IMR-90 (cell line): ENCODE measurements around the gene DGKB. TPM values are rescaled to one million over a fixed set of nuclear protein-coding genes. Genes with fewer than 3 reads are reported as not detected.

Experiments
- ATAC-seq: fragments of 200-7000 bp; cut with Tn5 transposase; 2 replicates; pipeline ENCODE4 v1.9.1; 2020; ENCODE audit warnings: low read depth, mild to moderate bottlenecking, moderate library complexity
- BruUV-seq: library from RNA; stranded (reverse); fragments of 400-500 nt; replicated peaks from 2 replicates; lab custom pipeline; 2021; lab: Mats Ljungman, UMichigan
- CTCF ChIA-PET: fragments of 300-600 bp; formaldehyde crosslinking; extraction: SDS; loops from one replicate; lab custom pipeline; 2021; ENCODE audit warnings: antibody characterized with exemption; lab: Yijun Ruan, JAX
- POLR2A ChIA-PET: fragments of 300-600 bp; sonication (Branson Sonifier 250); formaldehyde crosslinking; loops from one replicate; lab custom pipeline; 2022; ENCODE audit warnings: antibody characterized with exemption; ENCODE audit not compliant: unreplicated experiment; lab: Charles Lee
- DNase-seq: peaks from one replicate; pipeline ENCODE4 v3.0.0; 2013
- H2AFZ ChIP-seq: replicated peaks from 2 replicates; pipeline ENCODE3; 2013; ENCODE audit warnings: low read length, mild to moderate bottlenecking; ENCODE audit not compliant: poor library complexity
- H2AK5ac ChIP-seq: 2 replicates; pipeline ENCODE4 v1.6.1; 2013; ENCODE audit warnings: low read depth, low read length, inconsistent platforms
- H2AK9ac ChIP-seq: replicated peaks from 2 replicates; pipeline ENCODE3; 2013; ENCODE audit warnings: mild to moderate bottlenecking, low read depth, low read length, moderate library complexity; ENCODE audit not compliant: poor library complexity
- H2BK120ac ChIP-seq: 2 replicates; pipeline ENCODE4 v1.6.1; 2013; ENCODE audit warnings: low read depth, low read length, inconsistent platforms
- H2BK15ac ChIP-seq: 3 replicates; pipeline ENCODE4 v1.6.1; 2013; ENCODE audit warnings: low read depth, low read length, inconsistent platforms
- H2BK20ac ChIP-seq: 2 replicates; pipeline ENCODE4 v1.6.1; 2013; ENCODE audit warnings: low read depth, mild to moderate bottlenecking, inconsistent platforms, low read length, moderate library complexity
- H2BK5ac ChIP-seq: 2 replicates; pipeline ENCODE4 v1.6.1; 2013; ENCODE audit warnings: mild to moderate bottlenecking, low read depth, low read length, inconsistent platforms; ENCODE audit not compliant: poor library complexity, severe bottlenecking
- H3K14ac ChIP-seq: replicated peaks from 2 replicates; pipeline ENCODE4 v1.6.1; 2013; ENCODE audit warnings: low read depth, low read length, inconsistent platforms
- H3K18ac ChIP-seq: 2 replicates; pipeline ENCODE4 v1.6.1; 2013; ENCODE audit warnings: low read depth, low read length, control low read depth
- H3K23ac ChIP-seq: 2 replicates; pipeline ENCODE4 v1.6.1; 2013; ENCODE audit warnings: low read depth, low read length, inconsistent platforms
- H3K27ac ChIP-seq: 2 replicates; pipeline ENCODE4 v1.5.1; 2013; ENCODE audit warnings: mild to moderate bottlenecking, control low read depth, low read length; ENCODE audit not compliant: insufficient read depth
- H3K27me3 ChIP-seq: 2 replicates; pipeline ENCODE4 v1.6.1; 2013; ENCODE audit warnings: low read length; ENCODE audit not compliant: control insufficient read depth, insufficient read depth
- H3K36me3 ChIP-seq: 2 replicates; pipeline ENCODE4 v1.6.1; 2013; ENCODE audit warnings: low read length, mixed read lengths; ENCODE audit not compliant: control insufficient read depth, insufficient read depth
- H3K4ac ChIP-seq: 2 replicates; pipeline ENCODE4 v1.6.1; 2013; ENCODE audit warnings: low read depth, low read length, inconsistent platforms
- H3K4me1 ChIP-seq: 2 replicates; pipeline ENCODE4 v1.6.1; 2013; ENCODE audit warnings: low read length, mixed read lengths; ENCODE audit not compliant: control insufficient read depth, insufficient read depth
- H3K4me2 ChIP-seq: 2 replicates; pipeline ENCODE4 v1.6.1; 2013; ENCODE audit warnings: low read depth, mild to moderate bottlenecking, control low read depth, low read length, moderate library complexity
- H3K4me3 ChIP-seq: 2 replicates; pipeline ENCODE4 v1.5.1; 2013; ENCODE audit warnings: low read depth, mild to moderate bottlenecking, control low read depth, low read length, moderate library complexity; ENCODE audit not compliant: insufficient read depth
- H3K56ac ChIP-seq: 2 replicates; pipeline ENCODE4 v1.6.1; 2013; ENCODE audit warnings: low read length, inconsistent platforms; ENCODE audit not compliant: insufficient read depth; ENCODE audit errors: extremely low read depth
- H3K79me1 ChIP-seq, 2 experiments: 2 replicates each; pipeline ENCODE4 v1.6.1; 2013; ENCODE audit warnings: low read length in 2 of 2, inconsistent platforms in 1 of 2, low read depth in 1 of 2
- H3K9ac ChIP-seq: 2 replicates; pipeline ENCODE4 v1.6.1; 2013; ENCODE audit warnings: low read depth, low read length, control low read depth
- H3K9me1 ChIP-seq: 2 replicates; pipeline ENCODE4 v1.6.1; 2013; ENCODE audit warnings: low read length, inconsistent platforms; ENCODE audit not compliant: insufficient read depth
- H3K9me3 ChIP-seq: 2 replicates; pipeline ENCODE4 v1.6.1; 2013; ENCODE audit warnings: low read length; ENCODE audit not compliant: control insufficient read depth, insufficient read depth
- H4K20me1 ChIP-seq: 2 replicates; pipeline ENCODE4 v1.6.1; 2013; ENCODE audit warnings: low read length, inconsistent platforms; ENCODE audit not compliant: insufficient read depth
- H4K5ac ChIP-seq: 2 replicates; pipeline ENCODE4 v1.6.1; 2013; ENCODE audit warnings: mild to moderate bottlenecking, low read depth, low read length, control low read depth
- H4K8ac ChIP-seq, 2 experiments: 2 replicates each; pipeline ENCODE4 v1.6.1; 2013; ENCODE audit warnings: low read depth in 2 of 2, low read length in 2 of 2, control low read depth in 1 of 2, inconsistent platforms in 1 of 2
- H4K91ac ChIP-seq: 2 replicates; pipeline ENCODE4 v1.6.1; 2013; ENCODE audit warnings: low read depth, low read length, inconsistent platforms; ENCODE audit not compliant: insufficient read depth
- BHLHE40 ChIP-seq: fragments of 150-350 bp; IDR thresholded peaks from 2 replicates; pipeline ENCODE4 v1.6.1; 2016; ENCODE audit warnings: mild to moderate bottlenecking, low read depth, low read length
- CEBPB ChIP-seq: IDR thresholded peaks from 2 replicates; pipeline ENCODE4 v1.6.1; 2012; ENCODE audit warnings: low read depth, low read length, improper control_type of control experiment
- CHD1 ChIP-seq: IDR thresholded peaks from 2 replicates; pipeline ENCODE4 v1.6.1; 2012; ENCODE audit warnings: low read depth, low read length, improper control_type of control experiment
- CTCF ChIP-seq: conservative IDR thresholded peaks from 2 replicates; pipeline ENCODE4 v1.5.1; 2012; ENCODE audit warnings: mild to moderate bottlenecking, low read depth, low read length, improper control_type of control experiment
- FOS ChIP-seq: fragments of 150-350 bp; IDR thresholded peaks from 2 replicates; pipeline ENCODE4 v1.6.1; 2016; ENCODE audit warnings: low read depth, low read length
- MAFK ChIP-seq: IDR thresholded peaks from 2 replicates; pipeline ENCODE4 v1.6.1; 2012; ENCODE audit warnings: low read depth, low read length, improper control_type of control experiment
- MAZ ChIP-seq: IDR thresholded peaks from 2 replicates; pipeline ENCODE4 v1.6.1; 2012; ENCODE audit warnings: low read depth, mild to moderate bottlenecking, low read length, improper control_type of control experiment, moderate library complexity, borderline replicate concordance
- MXI1 ChIP-seq: IDR thresholded peaks from 2 replicates; pipeline ENCODE4 v1.6.1; 2012; ENCODE audit warnings: low read depth, mild to moderate bottlenecking, low read length, moderate library complexity, borderline replicate concordance
- NFE2L2 ChIP-seq: fragments of 150-350 bp; IDR thresholded peaks from 2 replicates; pipeline ENCODE4 v1.6.1; 2016; ENCODE audit warnings: low read depth, mild to moderate bottlenecking, low read length
- POLR2A ChIP-seq: IDR thresholded peaks from 2 replicates; pipeline ENCODE4 v1.6.1; 2012; ENCODE audit warnings: mild to moderate bottlenecking, low read depth, low read length
- RCOR1 ChIP-seq: IDR thresholded peaks from 2 replicates; pipeline ENCODE4 v1.6.1; 2012; ENCODE audit warnings: mild to moderate bottlenecking, low read length, improper control_type of control experiment; ENCODE audit not compliant: insufficient replicate concordance
- RFX5 ChIP-seq: IDR thresholded peaks from 2 replicates; pipeline ENCODE4 v1.8.0; 2012; ENCODE audit warnings: low read depth, mild to moderate bottlenecking, low read length, moderate library complexity
- USF2 ChIP-seq: fragments of 150-350 bp; IDR thresholded peaks from 2 replicates; pipeline ENCODE4 v1.6.1; 2017; ENCODE audit warnings: mild to moderate bottlenecking, antibody characterized with exemption, low read length, low read depth
- WGBS, 2 experiments: methylation state at CpG; one replicate each; pipeline versions ENCODE4 v1.1.5 to v1.1.7; 2013; ENCODE audit warnings: missing lambda C conversion rate in 2 of 2; ENCODE audit not compliant: insufficient read length in 1 of 2; ENCODE audit errors: extremely low coverage in 2 of 2; 5-methylcytosine and 5-hydroxymethylcytosine counted together
- dilution Hi-C: fragments of 300-500 bp; cut with HindIII; formaldehyde crosslinking; loops from one replicate; pipeline ENCODE4 v1.14.3; 2018; ENCODE audit warnings: low sequenced_read_pairs; ENCODE audit not compliant: unreplicated experiment
- in situ Hi-C: fragments of 300-500 bp; cut with MboI; formaldehyde crosslinking; loops from 3 replicates; pipeline ENCODE4 v1.14.3; 2019; ENCODE audit warnings: low sequenced_read_pairs, inconsistent platforms, mixed read lengths
- intact Hi-C: fragments of 100-400 bp; cut with micrococcal nuclease; formaldehyde crosslinking; loops from 2 replicates; pipeline ENCODE4 v1.10.0; 2022
- polyA plus RNA-seq, 3 experiments: library from polyadenylated mRNA; depleted of rRNA; stranded (reverse); fragments of >200 nt; gene quantifications; 2 replicates each; pipeline ENCODE4 v1.2.3, GENCODE V29; 2012; ENCODE audit warnings: low replicate concordance in 1 of 3
- total RNA-seq: library from RNA; depleted of rRNA; stranded (reverse); fragments of >200 nt; gene quantifications from 2 replicates; pipeline ENCODE4 v1.2.3, GENCODE V29; 2012
- TF ChIP-seq, protein P1 (sequence below): fragments of 150-350 bp; IDR thresholded peaks from 2 replicates; pipeline ENCODE4 v1.6.1; 2016; ENCODE audit warnings: low read depth, mild to moderate bottlenecking, low read length, moderate library complexity, borderline replicate concordance

DGKB gene
- total and polyA plus RNA-seq, 2 of the 4 experiments (the other 2 are of a cell fraction) = not detected

DNA sequence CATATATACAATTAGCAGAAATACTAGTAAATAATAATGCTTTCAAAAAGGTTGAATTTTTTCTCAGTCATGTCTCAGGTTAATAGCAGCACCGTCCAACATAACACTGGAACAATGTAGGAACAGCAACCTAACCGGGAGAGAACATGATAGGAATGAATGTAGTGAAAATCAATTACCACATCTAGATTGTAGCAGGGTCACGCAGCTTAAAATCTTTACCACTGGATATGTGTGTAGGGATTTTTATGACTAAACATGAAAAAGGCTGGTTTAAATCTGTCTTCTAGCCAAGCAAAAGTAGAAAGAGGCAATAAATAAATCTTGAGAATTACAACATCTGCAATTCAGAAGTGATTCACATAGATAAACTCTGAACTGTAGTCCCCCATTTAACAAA lies 326.0 kb downstream of the DGKB start:
- no peak overlapping the region for H3K4ac ChIP-seq
- no peaks in the 10 kb centered on the region for H3K36me3 ChIP-seq
- no peak overlapping the region for H3K4me3 ChIP-seq
- no peak overlapping the region for H3K18ac ChIP-seq
- no peak overlapping the region for H3K56ac ChIP-seq
- H3K4me1 ChIP-seq = no peaks in the 10 kb centered on the region
- no peak overlapping the region for H2BK5ac ChIP-seq
- no CpG with 5 or more reads among the region's 3 CpGs for WGBS, 2 experiments
- no peak overlapping the region for H4K8ac ChIP-seq
- CTCF ChIA-PET = no interaction called here
- intact Hi-C loops (no loop called here), in situ Hi-C loops (no loop called here), dilution Hi-C loops (no loop called here)
- H2BK20ac ChIP-seq = no peak overlapping the region
- no peak overlapping the region for H4K91ac ChIP-seq
- no peak overlapping the region for H2AK9ac ChIP-seq
- no peak overlapping the region for H3K4me2 ChIP-seq
- POLR2A ChIA-PET = no interaction called here
- H2BK120ac ChIP-seq = no peak overlapping the region
- no peak overlapping the region for H2AFZ ChIP-seq
- no peak for DNase-seq
- H2AK5ac ChIP-seq = no peak overlapping the region
- H4K5ac ChIP-seq = no peak overlapping the region
- H3K23ac ChIP-seq = no peak overlapping the region
- H2BK15ac ChIP-seq = no peak overlapping the region
- no peak overlapping the region for H3K27ac ChIP-seq
- no TSS peak for BruUV-seq
- no peaks in the 10 kb centered on the region for H3K9me1 ChIP-seq
- H3K9me3 ChIP-seq = no peaks in the 10 kb centered on the region; the same call in 1 of the 2 replicates
- H3K14ac ChIP-seq = no peak overlapping the region
- no peaks in the 10 kb centered on the region for H3K27me3 ChIP-seq
- no peaks in the 10 kb centered on the region for H3K79me1 ChIP-seq
- H3K9ac ChIP-seq = no peak overlapping the region
- TF ChIP-seq RCOR1 = no peak
- no peak for TF ChIP-seq NFE2L2
- no peak for TF ChIP-seq MAZ
- TF ChIP-seq CEBPB = no peak
- no peak for TF ChIP-seq FOS
- TF ChIP-seq, protein P1, sequence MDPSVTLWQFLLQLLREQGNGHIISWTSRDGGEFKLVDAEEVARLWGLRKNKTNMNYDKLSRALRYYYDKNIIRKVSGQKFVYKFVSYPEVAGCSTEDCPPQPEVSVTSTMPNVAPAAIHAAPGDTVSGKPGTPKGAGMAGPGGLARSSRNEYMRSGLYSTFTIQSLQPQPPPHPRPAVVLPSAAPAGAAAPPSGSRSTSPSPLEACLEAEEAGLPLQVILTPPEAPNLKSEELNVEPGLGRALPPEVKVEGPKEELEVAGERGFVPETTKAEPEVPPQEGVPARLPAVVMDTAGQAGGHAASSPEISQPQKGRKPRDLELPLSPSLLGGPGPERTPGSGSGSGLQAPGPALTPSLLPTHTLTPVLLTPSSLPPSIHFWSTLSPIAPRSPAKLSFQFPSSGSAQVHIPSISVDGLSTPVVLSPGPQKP = no peak
- TF ChIP-seq RFX5 = no peak
- TF ChIP-seq BHLHE40 = no peak
- no peak for TF ChIP-seq CTCF
- no peak for TF ChIP-seq USF2
- no peak for TF ChIP-seq POLR2A
- TF ChIP-seq MAFK = no peak
- TF ChIP-seq MXI1 = no peak
- no peak for TF ChIP-seq CHD1
- H4K20me1 ChIP-seq = no peaks in the 10 kb centered on the region
- no peak for ATAC-seq
